Gastrocnemius medialis (tissue), 4 donors: ENCODE measurements around the gene GALNT5. TPM values are rescaled to one million over a fixed set of nuclear protein-coding genes. Genes with fewer than 3 reads are reported as not detected.
"Not testable (repeated sequence)": the region's sequence is repeated elsewhere in the genome, so short reads cannot be mapped to it uniquely, and the experiment has no call there.

Experiments used
- ATAC-seq, 2 donors: fragments of 150-250 bp; one replicate each; pipeline ENCODE4 v1.9.1; 2016
- DNase-seq, 2 donors: peaks; one replicate each; pipeline ENCODE4 v3.0.0-alpha.2; 2019
- H3K27ac ChIP-seq, 4 donors: fragments of 200-600 bp; sonication (generic); 1 replicate in 1 of 4; 2 replicates in 3 of 4; pipeline ENCODE4 v1.5.1; 2016 to 2018; ENCODE audit warnings: mild to moderate bottlenecking in 2 of 4, moderate library complexity in 1 of 4
- H3K27me3 ChIP-seq, 3 donors: fragments of 200-600 bp; sonication (generic) in 2 of 3; 1 replicate in 1 of 3; 2 replicates in 2 of 3; pipeline versions ENCODE4 v1.5.1 to v1.6.0; 2016 to 2019; ENCODE audit warnings: mild to moderate bottlenecking in 1 of 3, moderate library complexity in 1 of 3
- H3K36me3 ChIP-seq, 2 donors: fragments of 200-600 bp; sonication (generic) in 1 of 2; one replicate each; pipeline ENCODE4 v1.5.1; 2017 to 2018
- H3K4me1 ChIP-seq, 2 donors: fragments of 200-600 bp; sonication (generic) in 1 of 2; one replicate each; pipeline ENCODE4 v1.5.1; 2016 to 2017; ENCODE audit warnings: mild to moderate bottlenecking in 2 of 2
- H3K4me3 ChIP-seq, 4 donors: fragments of 200-600 bp; sonication (generic) in 3 of 4; 1 replicate in 1 of 4; 2 replicates in 3 of 4; pipeline ENCODE4 v1.5.1; 2016 to 2019; ENCODE audit warnings: mild to moderate bottlenecking in 2 of 4
- H3K9me3 ChIP-seq, 3 donors: fragments of 200-600 bp; sonication (generic) in 2 of 3; 1 replicate in 1 of 3; 2 replicates in 2 of 3; pipeline ENCODE4 v1.5.1; 2016 to 2019
- CTCF ChIP-seq, 5 experiments: fragments of 450-650 bp in 3 of 5; fragments of 200-600 bp in 2 of 5; sonication (generic) in 2 of 5; IDR thresholded peaks in 4 of 5; conservative IDR thresholded peaks in 1 of 5; 1 replicate in 4 of 5; 2 replicates in 1 of 5; pipeline ENCODE4 v1.5.1; 2016 to 2019; ENCODE audit warnings: antibody characterized with exemption in 5 of 5, mild to moderate bottlenecking in 3 of 5, moderate library complexity in 3 of 5
- POLR2A ChIP-seq, 2 donors: fragments of 450-650 bp; IDR thresholded peaks; one replicate each; pipeline ENCODE4 v1.6.1; 2017; ENCODE audit warnings: antibody characterized with exemption in 2 of 2, mild to moderate bottlenecking in 2 of 2, moderate library complexity in 2 of 2
- in situ Hi-C, 4 donors: fragments of 200-750 bp; cut with MboI; loops; one replicate each; pipeline versions ENCODE4 v1.15.0 to v1.8.0; 2017; ENCODE audit warnings: low sequenced_read_pairs in 4 of 4
- intact Hi-C: fragments of 100-400 bp; cut with DNase I; formaldehyde crosslinking; loops from one replicate; pipeline ENCODE4 v1.15.1; 2023; ENCODE audit warnings: low total_unique reads
- total RNA-seq, 4 donors: library from RNA; depleted of rRNA; stranded (reverse); fragments of >200 nt; gene quantifications; one replicate each; pipeline versions ENCODE4 v1.1.0 to v1.2.3, GENCODE V29; 2016

Gene GALNT5
- total RNA-seq, 4 donors from 2014 or later, result 0.07 TPM; not detected in 3

GRCh38 chr2:157220502-157220901, 37.0 kb upstream of the GALNT5 start:
- Histone ChIP-seq H3K9me3 (no peaks in the 10 kb centered on the region), H3K4me3 (no peak overlapping the region), H3K36me3 (no peaks in the 10 kb centered on the region), H3K27me3 (no peaks in the 10 kb centered on the region), H3K4me1 (no peaks in the 10 kb centered on the region), H3K27ac (no peak overlapping the region)
- no peak for DNase-seq
- intact Hi-C loops (no loop called here), in situ Hi-C loops (no loop called here)
- no peak for ATAC-seq
- TF ChIP-seq CTCF (IDR thresholded peaks at IDR 0.05 in 4 of 5, conservative IDR thresholded peaks at IDR 0.05 in 1 of 5) (no peak), POLR2A (IDR thresholded peaks at IDR 0.05) (no peak)

- in situ Hi-C loops, result no loop called here
- intact Hi-C loops, result no loop called here
- DNase-seq, result no peak
Observed at GRCh38 chr2:157221394-157221988, 36.0 kb upstream of the GALNT5 start.

GRCh38 chr2:157223624-157224205, 33.8 kb upstream of the GALNT5 start:
- in situ Hi-C loops (no loop called here), intact Hi-C loops (no loop called here)
- H3K9me3 ChIP-seq, result no peaks in the 10 kb centered on the region
- ATAC-seq (no peak), DNase-seq (no peak)
- no peak overlapping the region for H3K4me3 ChIP-seq
- no peaks in the 10 kb centered on the region for H3K36me3 ChIP-seq
- H3K4me1 ChIP-seq, result no peaks in the 10 kb centered on the region
- no peak overlapping the region for H3K27ac ChIP-seq
- TF ChIP-seq POLR2A (IDR thresholded peaks at IDR 0.05) (no peak), CTCF (IDR thresholded peaks at IDR 0.05 in 4 of 5, conservative IDR thresholded peaks at IDR 0.05 in 1 of 5) (no peak)
- no peaks in the 10 kb centered on the region for H3K27me3 ChIP-seq

More at GRCh38 chr2:157221394-157221988, 36.0 kb upstream of the GALNT5 start:
- Histone ChIP-seq H3K9me3 (no peaks in the 10 kb centered on the region), H3K4me1 (no peaks in the 10 kb centered on the region), H3K27me3 (no peaks in the 10 kb centered on the region), H3K27ac (no peak overlapping the region), H3K36me3 (no peaks in the 10 kb centered on the region), H3K4me3 (no peak overlapping the region)
- no peak for TF ChIP-seq POLR2A (IDR thresholded peaks at IDR 0.05)
- ATAC-seq, result no peak

- ATAC-seq, in situ Hi-C loops, H3K4me1 ChIP-seq: not testable (repeated sequence)
Observed at GRCh38 chr2:157224448-157224847, 33.1 kb upstream of the GALNT5 start.

GRCh38 chr2:157227592-157227991, 29.9 kb upstream of the GALNT5 start:
- intact Hi-C loops (no loop called here), in situ Hi-C loops (no loop called here)
- TF ChIP-seq CTCF (IDR thresholded peaks at IDR 0.05 in 4 of 5, conservative IDR thresholded peaks at IDR 0.05 in 1 of 5) (no peak), POLR2A (IDR thresholded peaks at IDR 0.05) (no peak)
- Histone ChIP-seq H3K27me3 (no peaks in the 10 kb centered on the region), H3K36me3 (no peaks in the 10 kb centered on the region), H3K27ac (no peak overlapping the region), H3K4me1 (no peaks in the 10 kb centered on the region), H3K4me3 (no peak overlapping the region), H3K9me3 (no peaks in the 10 kb centered on the region)
- ATAC-seq (no peak), DNase-seq (no peak)

More at GRCh38 chr2:157224448-157224847, 33.1 kb upstream of the GALNT5 start:
- H3K27ac ChIP-seq, DNase-seq, H3K27me3 ChIP-seq, H3K9me3 ChIP-seq, H3K4me3 ChIP-seq, intact Hi-C loops, H3K36me3 ChIP-seq: not testable (repeated sequence)
